NCI-H187 treated with DMSO at 0.1 percent for 48 hours (cell line): ENCODE data around the gene CYP3A4.
"Not testable (repeated sequence)": the region's sequence is repeated elsewhere in the genome, so short reads cannot be mapped to it uniquely, and the experiment has no call there.

Source experiments
- DNase-seq: peaks from one replicate; lab custom pipeline; 2025; lab: John Stamatoyannopoulos, UW

Gene CYP3A4

GRCh38 chr7:99723201-99723600 is 60.8 kb downstream of the CYP3A4 start:
- DNase-seq = not testable (repeated sequence)

- no peak for DNase-seq
Observed at GRCh38 chr7:99720800-99721595, 63.0 kb downstream of the CYP3A4 start.

- DNase-seq = no peak
Observed at GRCh38 chr7:99719996-99720769, 63.8 kb downstream of the CYP3A4 start.

DNA sequence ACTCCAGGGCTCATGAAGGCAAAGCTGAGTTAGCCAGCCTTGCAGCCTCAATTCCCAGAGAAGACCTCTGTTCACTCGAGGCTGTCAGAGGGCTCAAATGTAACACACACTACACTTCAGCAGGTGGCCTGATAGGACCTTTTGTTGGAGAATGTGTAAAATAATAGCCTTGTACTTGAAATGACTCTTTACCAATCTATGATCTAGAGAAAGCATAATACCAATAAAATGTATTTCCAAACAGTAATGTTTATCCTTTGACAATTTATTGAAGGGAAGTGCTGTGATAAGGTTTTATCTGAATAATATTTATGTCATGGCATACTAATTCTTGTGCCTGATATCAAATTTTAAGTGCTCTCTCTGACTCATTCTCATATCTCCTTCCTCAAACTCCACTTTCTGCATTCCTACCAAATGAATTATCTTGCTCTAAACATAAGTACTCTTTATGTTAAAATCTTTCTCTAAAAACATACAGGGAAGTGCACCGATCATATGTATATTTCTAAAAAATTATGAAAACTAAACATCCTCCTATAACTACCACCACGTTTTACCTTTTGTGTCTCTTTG is 69.9 kb downstream of the CYP3A4 start:
- no peak for DNase-seq

- no peak for DNase-seq
Observed at GRCh38 chr7:99709838-99710578, 74.0 kb downstream of the CYP3A4 start.

GRCh38 chr7:99709260-99709659 is 74.7 kb downstream of the CYP3A4 start:
- DNase-seq = no peak

DNA sequence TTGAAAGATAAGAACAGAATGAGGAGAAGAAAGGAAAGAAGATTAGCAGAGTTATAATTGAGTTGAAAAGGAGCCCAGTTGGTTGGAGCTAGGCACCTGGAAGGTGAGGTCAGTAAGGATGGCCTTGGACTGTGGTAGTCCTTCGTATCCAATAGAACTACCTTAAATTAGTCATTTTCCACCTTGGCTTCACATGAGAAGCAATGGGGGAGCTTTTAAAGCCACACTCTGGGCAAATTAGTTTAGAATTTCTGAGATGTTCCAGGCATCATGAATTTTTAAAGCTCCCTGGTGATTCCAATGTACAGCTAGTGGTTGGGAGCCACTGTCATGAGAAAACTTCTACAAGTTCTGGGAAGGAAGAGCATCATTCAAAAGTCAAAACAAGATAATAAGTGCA is 76.9 kb downstream of the CYP3A4 start:
- no peak for DNase-seq
